SU-DHL-6 (cell line): ENCODE results near the gene ZMYM4.

Experiments used
- CTCF ChIP-seq: fragments of 200-600 bp; sonication (generic); IDR thresholded peaks from one replicate; pipeline ENCODE4 v1.5.1; 2017; ENCODE audit warnings: antibody characterized with exemption, mild to moderate bottlenecking, low read length, moderate library complexity; ENCODE audit not compliant: insufficient read depth, poor library complexity, severe bottlenecking
- EZH2phosphoT487 ChIP-seq: fragments of 200-600 bp; sonication (generic), shearing (Covaris generic); conservative IDR thresholded peaks from 2 replicates; pipeline ENCODE4 v1.6.1; 2018; ENCODE audit warnings: mild to moderate bottlenecking, antibody characterized with exemption, low read length, moderate library complexity, mixed read lengths

DNA sequence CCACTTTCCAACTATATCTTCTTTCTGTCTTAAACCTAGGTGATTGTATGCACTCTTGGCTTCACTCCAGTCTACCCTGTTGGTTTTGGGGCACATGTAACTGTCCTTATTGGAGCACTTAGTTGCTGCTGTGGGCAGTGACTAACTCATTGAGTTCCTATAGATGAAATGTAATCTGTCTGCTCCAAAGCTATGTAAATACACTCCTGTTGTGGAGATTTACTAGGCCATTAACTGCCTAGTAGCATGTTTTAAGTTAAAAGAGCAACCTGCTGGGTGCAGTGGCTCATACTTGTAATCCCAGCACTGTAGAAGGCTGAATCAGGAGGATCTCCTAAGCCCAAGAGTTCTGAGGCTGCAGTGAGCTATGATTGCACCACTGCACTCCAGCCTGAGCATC is 137.6 kb downstream of the ZMYM4 start:
- TF ChIP-seq CTCF (no peak), EZH2phosphoT487 (no peak)
